CD14-positive monocyte (primary cell): Measurements from ENCODE around the gene C10orf105. TPM values are rescaled to one million over a fixed set of nuclear protein-coding genes. Genes with fewer than 3 reads are reported as not detected.

Experiments used
- DNase-seq, 3 donors: peaks; one replicate each; pipeline ENCODE4 v3.0.0-alpha.2; 2011 to 2022
- H2AFZ ChIP-seq: 2 replicates; pipeline ENCODE4 v1.6.0; 2012; ENCODE audit warnings: mild to moderate bottlenecking, low read depth, low read length, inconsistent platforms; ENCODE audit not compliant: insufficient read depth, poor library complexity, severe bottlenecking
- H3K27ac ChIP-seq, 2 donors: 1 replicate in 1 of 2; 2 replicates in 1 of 2; pipeline ENCODE4 v1.5.1; 2012 to 2013; ENCODE audit warnings: low read length in 2 of 2, control low read depth in 1 of 2, inconsistent platforms in 1 of 2, low read depth in 1 of 2, mild to moderate bottlenecking in 1 of 2
- H3K27me3 ChIP-seq, 2 donors: one replicate each; pipeline versions ENCODE4 v1.6.0 to v1.6.1; 2011 to 2013; ENCODE audit warnings: low read length in 2 of 2; ENCODE audit not compliant: control insufficient read depth in 2 of 2, insufficient read depth in 2 of 2
- H3K36me3 ChIP-seq, 2 donors: replicated peaks in 1 of 2; 1 replicate in 1 of 2; 2 replicates in 1 of 2; pipeline versions ENCODE4 v1.5.1 to v1.6.1; 2012 to 2013; ENCODE audit warnings: low read length in 2 of 2, control low read depth in 1 of 2, inconsistent platforms in 1 of 2, mild to moderate bottlenecking in 1 of 2; ENCODE audit not compliant: insufficient read depth in 2 of 2, control insufficient read depth in 1 of 2
- H3K4me1 ChIP-seq, 2 donors: 1 replicate in 1 of 2; 2 replicates in 1 of 2; pipeline versions ENCODE4 v1.5.1 to v1.6.1; 2012 to 2013; ENCODE audit warnings: low read length in 2 of 2, control low read depth in 1 of 2, inconsistent platforms in 1 of 2, mild to moderate bottlenecking in 1 of 2, moderate library complexity in 1 of 2; ENCODE audit not compliant: insufficient read depth in 2 of 2, control insufficient read depth in 1 of 2
- H3K4me2 ChIP-seq: replicated peaks from 2 replicates; pipeline ENCODE3; 2012; ENCODE audit warnings: low read length, moderate library complexity, mild to moderate bottlenecking; ENCODE audit not compliant: poor library complexity, severe bottlenecking; ENCODE audit errors: extremely low read depth
- H3K4me3 ChIP-seq, 3 experiments: fragments of 200-600 bp in 1 of 3; sonication (generic) in 1 of 3; replicated peaks in 1 of 3; 1 replicate in 2 of 3; 2 replicates in 1 of 3; pipeline ENCODE4 v1.5.1; 2011 to 2013; ENCODE audit warnings: low read length in 3 of 3, mild to moderate bottlenecking in 3 of 3, control low read depth in 2 of 3, low read depth in 2 of 3, inconsistent platforms in 1 of 3, moderate library complexity in 1 of 3
- H3K79me2 ChIP-seq: 2 replicates; pipeline ENCODE4 v1.6.0; 2012; ENCODE audit warnings: mild to moderate bottlenecking, control low read depth, inconsistent platforms, low read length, moderate library complexity; ENCODE audit not compliant: insufficient read depth
- H3K9ac ChIP-seq: 2 replicates; pipeline ENCODE4 v1.6.0; 2017; ENCODE audit warnings: low read length, mild to moderate bottlenecking; ENCODE audit not compliant: insufficient read depth, poor library complexity, severe bottlenecking
- H3K9me3 ChIP-seq, 2 donors: replicated peaks in 1 of 2; 1 replicate in 1 of 2; 2 replicates in 1 of 2; pipeline versions ENCODE4 v1.5.1 to v1.6.1; 2012 to 2013; ENCODE audit warnings: low read length in 2 of 2, control low read depth in 1 of 2; ENCODE audit not compliant: control insufficient read depth in 1 of 2, insufficient read depth in 1 of 2
- H4K20me1 ChIP-seq: 2 replicates; pipeline ENCODE4 v1.6.0; 2012; ENCODE audit warnings: mild to moderate bottlenecking, low read length, control low read depth, moderate library complexity; ENCODE audit not compliant: insufficient read depth
- H3K27ac Mint-ChIP-seq, 7 donors: one replicate each; pipeline ENCODE4 v1.8.0; 2020; ENCODE audit warnings: mild to moderate bottlenecking in 7 of 7, mixed read lengths in 7 of 7, moderate library complexity in 6 of 7, inconsistent platforms in 2 of 7
- H3K27me3 Mint-ChIP-seq, 3 donors: one replicate each; pipeline ENCODE4 v1.8.0; 2021 to 2022; ENCODE audit warnings: low read depth in 3 of 3, mild to moderate bottlenecking in 3 of 3, mixed read lengths in 3 of 3, moderate library complexity in 3 of 3, inconsistent platforms in 1 of 3
- H3K36me3 Mint-ChIP-seq, 2 donors: one replicate each; pipeline ENCODE4 v1.8.0; 2020; ENCODE audit warnings: mixed read lengths in 2 of 2, inconsistent platforms in 1 of 2, mild to moderate bottlenecking in 1 of 2
- H3K4me1 Mint-ChIP-seq: one replicate; pipeline ENCODE4 v1.8.0; 2020; ENCODE audit warnings: mild to moderate bottlenecking, mixed read lengths
- H3K4me3 Mint-ChIP-seq, 2 donors: one replicate each; pipeline ENCODE4 v1.8.0; 2020; ENCODE audit warnings: mild to moderate bottlenecking in 2 of 2, mixed read lengths in 2 of 2, moderate library complexity in 1 of 2
- H3K9me3 Mint-ChIP-seq, 7 donors: one replicate each; pipeline ENCODE4 v1.8.0; 2020 to 2022; ENCODE audit warnings: mixed read lengths in 7 of 7, mild to moderate bottlenecking in 6 of 7, moderate library complexity in 6 of 7, inconsistent platforms in 2 of 7
- WGBS: methylation state at CpG from one replicate; pipeline ENCODE4 v1.1.5; 2013; ENCODE audit warnings: missing lambda C conversion rate; ENCODE audit not compliant: insufficient coverage; 5-methylcytosine and 5-hydroxymethylcytosine counted together
- intact Hi-C, 2 donors: fragments of 100-400 bp; cut with micrococcal nuclease; formaldehyde crosslinking; loops; one replicate each; pipeline versions ENCODE4 v1.15.0 to v1.15.1; 2023
- polyA plus RNA-seq, 3 donors: library from polyadenylated mRNA; depleted of rRNA in 1 of 3; unstranded in 2 of 3; stranded (reverse) in 1 of 3; fragments of 300-500 nt in 2 of 3; fragments of >200 nt in 1 of 3; fragmentation: Illumina TruSeq in 2 of 3; gene quantifications; 1 replicate in 2 of 3; 2 replicates in 1 of 3; pipeline ENCODE4 v1.2.3, GENCODE V29; 2012 to 2021
- TF ChIP-seq, protein P1 (sequence below): fragments of 200-600 bp; IDR thresholded peaks from one replicate; pipeline ENCODE4 v1.8.0; 2022; ENCODE audit warnings: antibody characterized with exemption, mild to moderate bottlenecking

C10orf105 gene
- polyA plus RNA-seq, 3 donors = 0.18 to 2.4 (median 0.48) TPM

DNA sequence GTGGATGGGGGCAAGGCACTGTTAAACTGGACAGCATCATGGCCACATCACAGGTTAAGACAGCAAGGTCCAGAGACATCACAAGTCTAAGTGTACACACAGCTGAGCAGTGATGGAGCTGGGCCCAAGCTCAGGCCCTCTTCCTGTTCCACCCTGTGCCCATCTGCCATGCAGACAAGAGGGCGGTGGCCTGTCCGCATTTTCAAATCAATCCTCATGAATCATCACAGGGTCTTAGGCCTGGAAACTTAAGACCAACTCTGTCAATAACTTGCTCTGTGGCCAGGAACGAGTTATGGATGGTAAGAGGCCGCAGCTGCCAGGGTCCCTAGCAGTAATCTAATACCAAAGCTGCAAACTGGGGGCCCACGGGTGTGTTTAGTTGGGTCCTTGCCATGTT is 3.2 kb downstream of the C10orf105 start:
- no peak for DNase-seq
- Histone ChIP-seq H2AFZ (no peak overlapping the region), H4K20me1 (peaks cover 55% of the 10 kb centered on the region), H3K4me1 (peaks cover 84 to 93% of the 10 kb centered on the region in 2 donors), H3K27ac (peak overlapping the region; percentile 49 to 84), H3K9me3 (no peaks in the 10 kb centered on the region), H3K36me3 (peaks cover 7 to 28% of the 10 kb centered on the region in 2 donors), H3K4me3 (peak overlapping the region; percentile 64 to 89 (median 75)), H3K4me2 (peak overlapping the region; percentile 96), H3K9ac (peak overlapping the region; percentile 76), H3K79me2 (peaks cover 63% of the 10 kb centered on the region), H3K27me3 (no peaks in the 10 kb centered on the region)
- H3K36me3 Mint-ChIP-seq = peaks cover 31 to 50% of the 10 kb centered on the region in 2 donors
- WGBS = 100% methylated on average over 1 of the region's 5 CpGs
- peak overlapping the region in 6 of 7 donors; percentile 50 to 96 (median 86) for H3K27ac Mint-ChIP-seq
- peak overlapping the region; percentile 95 to 98 for H3K4me3 Mint-ChIP-seq
- TF ChIP-seq, protein P1, sequence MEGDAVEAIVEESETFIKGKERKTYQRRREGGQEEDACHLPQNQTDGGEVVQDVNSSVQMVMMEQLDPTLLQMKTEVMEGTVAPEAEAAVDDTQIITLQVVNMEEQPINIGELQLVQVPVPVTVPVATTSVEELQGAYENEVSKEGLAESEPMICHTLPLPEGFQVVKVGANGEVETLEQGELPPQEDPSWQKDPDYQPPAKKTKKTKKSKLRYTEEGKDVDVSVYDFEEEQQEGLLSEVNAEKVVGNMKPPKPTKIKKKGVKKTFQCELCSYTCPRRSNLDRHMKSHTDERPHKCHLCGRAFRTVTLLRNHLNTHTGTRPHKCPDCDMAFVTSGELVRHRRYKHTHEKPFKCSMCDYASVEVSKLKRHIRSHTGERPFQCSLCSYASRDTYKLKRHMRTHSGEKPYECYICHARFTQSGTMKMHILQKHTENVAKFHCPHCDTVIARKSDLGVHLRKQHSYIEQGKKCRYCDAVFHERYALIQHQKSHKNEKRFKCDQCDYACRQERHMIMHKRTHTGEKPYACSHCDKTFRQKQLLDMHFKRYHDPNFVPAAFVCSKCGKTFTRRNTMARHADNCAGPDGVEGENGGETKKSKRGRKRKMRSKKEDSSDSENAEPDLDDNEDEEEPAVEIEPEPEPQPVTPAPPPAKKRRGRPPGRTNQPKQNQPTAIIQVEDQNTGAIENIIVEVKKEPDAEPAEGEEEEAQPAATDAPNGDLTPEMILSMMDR = no peak
- peaks cover 96% of the 10 kb centered on the region for H3K4me1 Mint-ChIP-seq
- intact Hi-C loops = no loop called here
- no peaks in the 10 kb centered on the region for H3K9me3 Mint-ChIP-seq
- H3K27me3 Mint-ChIP-seq = peaks cover 0 to 1% (median 0%) of the 10 kb centered on the region in 3 donors

DNA sequence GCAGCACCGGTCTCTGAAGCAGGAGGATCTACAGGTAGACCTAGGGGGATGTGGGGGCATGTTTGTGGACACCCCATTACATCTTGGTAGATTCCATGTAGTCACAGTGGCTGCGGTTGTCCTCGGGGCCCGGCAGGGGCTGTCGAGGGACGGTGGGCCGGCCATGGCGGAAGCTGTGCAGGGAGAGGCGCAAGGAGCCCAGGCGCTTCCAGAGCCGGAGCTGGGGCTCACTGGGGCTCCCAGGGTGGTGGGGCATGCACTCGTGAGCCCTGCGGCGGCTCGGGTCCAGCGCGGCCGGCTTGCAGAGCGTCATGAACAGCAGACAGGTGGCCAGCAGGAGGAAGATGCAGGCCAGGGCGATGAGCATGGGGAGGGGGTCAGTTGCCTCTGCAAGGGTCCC is 3.7 kb downstream of the C10orf105 start:
- TF ChIP-seq, protein P1 = no peak
- 97% methylated on average over 20 of the region's 20 CpGs for WGBS
- Histone ChIP-seq H4K20me1 (peaks cover 55% of the 10 kb centered on the region), H3K9me3 (no peaks in the 10 kb centered on the region), H2AFZ (no peak overlapping the region), H3K4me2 (peak overlapping the region; percentile 96), H3K79me2 (peaks cover 63% of the 10 kb centered on the region), H3K36me3 (peaks cover 7 to 28% of the 10 kb centered on the region in 2 donors), H3K4me1 (peaks cover 90 to 98% of the 10 kb centered on the region in 2 donors), H3K27ac (peak overlapping the region; percentile 84), H3K4me3 (peak overlapping the region; percentile 64 to 89 (median 75)), H3K9ac (peak overlapping the region; percentile 76), H3K27me3 (no peaks in the 10 kb centered on the region)
- H3K27ac Mint-ChIP-seq = peak overlapping the region in 6 of 7 donors; percentile 75 to 97 (median 92)
- peaks cover 0 to 1% (median 0%) of the 10 kb centered on the region in 3 donors for H3K27me3 Mint-ChIP-seq
- H3K4me1 Mint-ChIP-seq = peaks cover 96% of the 10 kb centered on the region
- peak overlapping the region; percentile 95 to 98 for H3K4me3 Mint-ChIP-seq
- H3K9me3 Mint-ChIP-seq = no peaks in the 10 kb centered on the region
- DNase-seq = no peak
- intact Hi-C loops = no loop called here
- H3K36me3 Mint-ChIP-seq = peaks cover 26 to 47% of the 10 kb centered on the region in 2 donors
